GM19463 (cell line): ENCODE results near the gene PAIP1.
"Not testable (repeated sequence)": the region's sequence is repeated elsewhere in the genome, so short reads cannot be mapped to it uniquely, and the experiment has no call there.

Experiments
- ATAC-seq: cut with Tn5 transposase; IDR thresholded peaks from one replicate; pipeline ENCODE4 v1.9.1; 2021; ENCODE audit warnings: mild to moderate bottlenecking, moderate library complexity; ENCODE audit not compliant: unreplicated experiment

Gene PAIP1, protein sequence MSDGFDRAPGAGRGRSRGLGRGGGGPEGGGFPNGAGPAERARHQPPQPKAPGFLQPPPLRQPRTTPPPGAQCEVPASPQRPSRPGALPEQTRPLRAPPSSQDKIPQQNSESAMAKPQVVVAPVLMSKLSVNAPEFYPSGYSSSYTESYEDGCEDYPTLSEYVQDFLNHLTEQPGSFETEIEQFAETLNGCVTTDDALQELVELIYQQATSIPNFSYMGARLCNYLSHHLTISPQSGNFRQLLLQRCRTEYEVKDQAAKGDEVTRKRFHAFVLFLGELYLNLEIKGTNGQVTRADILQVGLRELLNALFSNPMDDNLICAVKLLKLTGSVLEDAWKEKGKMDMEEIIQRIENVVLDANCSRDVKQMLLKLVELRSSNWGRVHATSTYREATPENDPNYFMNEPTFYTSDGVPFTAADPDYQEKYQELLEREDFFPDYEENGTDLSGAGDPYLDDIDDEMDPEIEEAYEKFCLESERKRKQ

DNA sequence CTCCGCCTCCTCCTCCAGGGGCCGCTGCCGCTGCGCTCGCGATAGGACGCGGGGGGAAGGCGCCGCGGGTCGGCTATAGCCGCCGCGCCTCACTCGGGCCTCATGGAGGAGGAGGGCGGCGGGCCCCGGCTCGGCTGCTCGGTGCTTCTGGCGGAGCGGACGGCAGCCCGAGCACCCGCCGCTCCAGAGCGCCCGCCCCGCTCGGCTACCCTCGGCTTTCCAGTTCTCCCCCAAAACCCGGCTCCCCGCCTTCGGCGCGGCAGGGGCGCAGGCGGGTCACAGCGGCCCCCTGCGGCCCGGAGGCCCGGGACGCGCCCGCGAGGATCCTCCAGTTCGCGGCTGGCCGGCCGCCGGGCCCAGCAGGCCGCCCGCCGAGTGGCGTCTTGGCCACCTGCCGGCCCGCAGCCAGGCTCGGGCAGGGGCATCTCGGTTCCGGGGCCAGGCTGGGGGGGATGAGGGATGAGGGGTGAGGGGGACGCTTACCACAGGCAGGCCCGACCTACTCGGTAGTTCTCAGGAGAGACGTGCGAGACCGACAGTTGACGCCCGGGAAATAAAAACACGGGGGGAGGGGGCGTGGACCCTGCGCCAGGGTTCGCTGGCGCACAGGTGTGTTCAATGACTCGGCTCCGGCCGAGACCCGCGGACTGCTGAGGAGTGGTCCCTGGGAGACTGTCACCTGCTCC, at the start of gene PAIP1:
Gene PAIP1, minus strand, starts transcription at position 221 of the 686 bp plus-strand sequence. CDS start 231 bp downstream, outside the sequence.
- peak; percentile 72 for ATAC-seq

DNA sequence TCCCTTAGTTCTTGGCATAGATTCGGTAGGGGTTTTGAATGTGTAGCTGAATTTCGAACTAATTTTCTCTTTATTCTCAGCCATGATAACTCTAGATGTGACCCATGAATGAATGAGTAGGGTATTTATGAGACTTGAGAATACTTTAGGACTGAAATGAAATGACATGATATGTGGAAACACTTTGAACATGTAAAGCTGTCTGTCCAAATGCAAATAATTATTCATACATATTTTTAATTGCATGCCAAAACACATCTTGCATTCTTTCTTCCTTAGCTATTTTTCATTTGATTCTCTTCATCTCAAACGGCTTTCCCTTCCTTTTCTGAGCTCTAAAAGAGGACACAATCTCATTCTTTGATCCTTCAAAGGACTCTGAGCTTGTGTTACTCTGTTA, 49.5 kb upstream of the PAIP1 start:
- ATAC-seq, result no peak

DNA sequence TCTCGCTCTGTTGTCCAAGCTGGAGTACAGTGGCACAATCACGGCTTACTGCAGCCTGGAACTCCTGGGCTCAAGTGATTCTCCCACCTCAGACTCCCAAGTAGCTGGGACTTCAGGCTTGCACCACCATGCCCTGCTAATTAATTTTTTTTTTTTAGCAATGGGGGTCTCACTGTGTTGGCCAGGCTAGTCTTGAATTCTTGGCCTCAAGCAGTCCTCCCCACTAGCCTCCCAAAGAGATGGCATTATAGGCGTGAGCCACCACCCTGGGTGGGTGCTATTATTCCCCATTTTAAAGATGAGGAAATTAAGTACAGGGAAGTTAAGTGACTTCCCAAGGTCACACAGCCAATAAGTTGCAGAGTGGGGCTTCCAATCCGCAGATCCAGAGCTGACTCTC, 47.8 kb upstream of the PAIP1 start:
- ATAC-seq, result no peak

DNA sequence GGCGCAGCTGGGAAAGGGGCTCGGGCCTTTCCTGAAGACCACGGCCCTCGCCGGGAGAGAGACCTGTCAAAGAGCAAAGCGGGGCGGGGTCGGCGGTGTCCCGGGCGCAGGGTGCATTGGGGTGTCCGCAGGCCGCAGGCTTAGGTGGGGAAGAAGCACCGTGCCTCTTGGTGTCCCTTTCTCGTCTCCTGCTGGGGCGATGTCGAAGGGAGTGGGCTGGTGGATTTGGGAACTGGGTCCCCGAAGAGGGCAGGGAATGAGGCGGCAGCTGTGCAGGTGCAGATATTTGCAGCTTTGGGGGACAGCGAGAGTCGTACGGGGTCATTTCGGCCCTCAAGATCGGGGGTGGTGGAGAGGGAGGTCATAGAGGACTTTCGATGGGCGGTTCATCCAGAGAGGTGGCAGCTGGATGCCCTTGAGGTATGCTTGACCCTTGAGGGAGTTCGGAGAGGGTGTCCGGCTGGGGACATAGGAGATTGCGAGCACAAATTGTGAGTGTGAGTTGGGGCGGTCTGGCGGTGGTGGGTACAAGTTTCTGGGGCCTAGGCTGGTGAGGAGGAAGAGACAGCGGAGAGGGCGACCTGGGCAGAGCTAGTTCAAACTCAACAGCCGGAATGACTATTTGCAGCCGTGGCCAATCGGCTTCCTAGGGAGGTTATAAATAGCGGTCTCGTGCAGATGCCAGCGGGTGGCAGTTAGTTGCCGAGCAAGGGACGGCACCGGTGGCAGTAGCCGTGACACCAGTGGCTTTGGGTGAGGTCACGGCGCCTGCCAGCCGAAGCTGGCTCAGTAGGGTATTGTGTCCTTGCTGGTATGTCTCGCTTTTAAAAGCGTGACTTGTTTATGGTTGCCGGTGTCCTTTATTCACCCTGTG, 46.7 kb upstream of the PAIP1 start:
- peak; percentile 50 for ATAC-seq

DNA sequence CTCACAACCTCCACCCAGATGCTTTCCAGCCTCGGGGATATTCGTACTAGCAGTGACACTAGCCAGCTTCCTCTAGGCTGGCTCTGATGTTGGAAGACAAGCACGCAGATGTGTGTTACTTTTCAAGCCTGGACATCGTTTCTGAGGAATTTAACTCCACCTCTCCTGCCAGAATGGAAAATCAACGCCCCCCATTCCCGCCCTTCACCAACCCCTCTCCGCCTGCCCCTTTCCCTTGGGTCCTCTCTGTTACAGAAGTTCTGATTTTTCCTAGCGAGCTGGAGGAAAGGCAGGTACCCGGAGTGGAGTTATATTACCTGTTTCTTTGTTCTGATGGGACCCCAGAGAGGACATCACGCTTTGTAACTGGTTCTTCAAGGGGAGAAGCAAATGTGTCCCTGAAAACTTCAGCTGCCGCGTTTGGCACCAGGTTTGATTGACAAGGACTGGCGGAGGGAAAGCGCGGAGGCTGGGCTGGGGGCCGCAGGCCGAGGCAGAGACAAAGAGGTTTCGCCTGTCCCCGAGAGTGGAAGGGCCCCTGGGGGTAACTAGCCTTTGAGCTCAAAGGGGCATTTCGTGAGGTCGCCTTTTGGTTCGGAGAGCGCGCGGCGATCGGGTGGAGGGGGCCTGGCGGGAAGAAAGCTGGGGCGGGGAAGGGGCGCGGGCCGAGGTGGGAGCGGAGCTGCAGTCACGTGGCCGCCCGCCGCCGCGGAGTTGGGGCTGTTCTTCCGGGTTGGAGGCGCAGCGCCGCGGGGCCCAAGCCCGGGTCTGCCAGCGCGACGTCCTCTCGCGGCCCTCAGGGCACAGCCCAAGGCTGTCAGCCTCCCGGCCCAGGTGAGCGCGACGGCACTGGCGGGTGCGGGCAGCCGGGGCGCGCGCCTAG, 45.8 kb upstream of the PAIP1 start, which contains the start of gene NNT:
Gene NNT, plus strand, starts transcription at position 720 of the 883 bp plus-strand sequence. CDS start 6,016 bp downstream, outside the sequence.
- ATAC-seq, result peak; percentile 65

DNA sequence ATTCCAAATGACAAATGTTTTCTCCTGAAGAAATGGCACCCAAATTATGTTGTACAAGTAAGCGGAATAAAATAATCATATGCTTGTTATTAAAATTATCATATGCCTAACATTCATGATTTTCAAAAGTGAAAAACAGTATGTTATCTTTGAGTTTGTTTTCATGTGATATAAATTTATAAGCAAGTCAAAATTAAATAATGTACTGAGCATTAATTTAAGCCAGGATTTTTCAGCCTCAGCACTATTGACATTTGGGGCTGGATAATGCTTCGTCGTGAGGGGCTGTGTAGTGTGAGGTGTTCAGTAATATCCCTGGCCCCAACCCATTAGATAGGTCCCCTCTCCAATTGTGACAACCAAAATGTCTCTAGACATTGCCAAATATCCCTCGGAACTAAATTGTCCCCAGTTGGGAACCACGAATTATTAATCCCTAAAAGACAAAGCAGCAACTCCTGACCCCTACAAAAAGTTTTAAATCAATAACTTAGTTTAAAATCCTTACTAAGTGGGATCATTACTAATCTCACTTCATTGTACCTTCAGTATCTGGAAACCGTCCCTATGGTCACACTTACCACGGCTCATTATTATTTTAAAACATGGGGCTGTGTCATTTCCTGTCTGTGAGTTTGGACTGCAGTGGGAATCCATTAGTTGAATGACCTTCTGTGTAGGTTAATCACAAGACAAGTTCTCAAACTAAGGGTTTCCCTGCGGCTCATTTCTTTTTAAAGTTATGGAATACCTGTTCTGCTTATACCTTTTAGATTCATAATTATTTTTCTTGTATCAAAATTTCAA, 44.8 kb upstream of the PAIP1 start:
- peak; percentile 26 for ATAC-seq

DNA sequence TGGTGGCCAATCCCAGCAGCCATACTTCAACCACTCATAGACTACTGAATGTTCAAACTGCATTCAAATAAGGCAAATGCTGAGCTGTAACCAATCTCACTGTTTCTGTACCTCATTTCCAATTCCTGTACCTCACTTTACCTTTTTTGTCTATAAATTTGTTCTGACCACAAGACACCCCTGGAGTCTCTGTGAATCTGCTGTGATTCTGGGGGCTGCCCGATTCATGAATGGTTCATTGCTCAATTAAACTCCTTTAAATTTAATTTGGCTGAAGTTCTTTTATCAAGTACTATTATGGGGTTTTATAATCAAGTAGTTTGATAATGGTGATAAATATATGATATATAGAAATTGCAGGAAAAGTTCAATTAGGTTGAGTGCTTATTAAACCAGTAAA, 42.0 kb upstream of the PAIP1 start:
- ATAC-seq, result not testable (repeated sequence)

DNA sequence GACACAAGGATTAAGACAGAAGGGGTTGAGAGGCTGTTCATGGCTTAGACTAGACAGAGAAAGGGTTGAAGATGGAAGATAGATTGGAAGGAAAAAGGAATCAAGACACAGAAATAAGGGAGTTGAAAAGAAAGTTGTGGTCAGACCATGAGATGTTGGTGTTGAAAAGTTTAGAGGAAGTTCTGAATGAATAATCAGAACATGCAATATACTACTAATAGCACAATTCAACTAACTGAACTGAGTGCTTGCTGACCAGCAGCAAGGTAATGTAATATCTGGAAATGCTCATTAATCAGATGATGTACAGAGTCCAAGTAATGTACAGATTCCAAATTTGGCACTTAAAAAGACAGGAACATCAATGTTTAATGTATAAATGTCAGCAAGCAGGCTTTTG, 35.5 kb upstream of the PAIP1 start:
- ATAC-seq, result no peak

DNA sequence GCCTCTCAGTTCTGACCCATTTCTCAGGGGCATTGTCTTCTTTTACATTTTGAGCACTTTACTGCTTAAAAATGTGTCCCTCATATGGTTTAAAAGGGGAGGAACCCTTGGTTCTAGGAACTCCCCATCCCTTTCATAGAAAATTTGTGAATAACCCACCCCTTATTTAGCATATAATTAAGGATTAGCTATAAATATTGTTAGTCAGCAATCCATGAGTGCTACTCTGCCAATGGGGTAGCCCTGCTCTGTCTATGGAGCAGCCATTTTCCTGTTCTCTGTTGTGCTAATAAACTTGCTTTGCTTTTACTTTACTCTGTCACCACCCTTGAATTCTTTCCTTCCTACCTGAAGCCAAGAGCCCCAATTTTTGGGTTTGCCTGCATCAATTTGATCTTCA, 33.8 kb upstream of the PAIP1 start:
- ATAC-seq, result no peak

DNA sequence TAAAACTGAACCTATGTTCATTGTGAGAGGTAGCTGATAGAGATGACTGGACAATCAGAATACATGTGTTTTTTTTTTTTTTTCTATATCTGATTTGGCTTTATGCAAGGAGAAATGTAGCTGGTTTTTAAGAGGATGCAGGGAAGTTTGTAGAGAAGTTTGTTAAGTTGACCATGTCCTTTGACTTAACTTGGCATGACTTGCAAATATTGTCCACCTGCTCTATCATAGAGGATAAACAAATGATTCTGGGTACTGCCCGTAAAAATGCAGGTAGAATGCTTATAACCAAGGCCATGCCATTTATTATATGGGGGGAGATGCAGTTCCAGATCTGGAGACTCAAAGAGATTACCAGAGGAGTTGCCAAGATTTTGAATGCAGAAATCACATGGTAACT, 32.4 kb upstream of the PAIP1 start:
- no peak for ATAC-seq

DNA sequence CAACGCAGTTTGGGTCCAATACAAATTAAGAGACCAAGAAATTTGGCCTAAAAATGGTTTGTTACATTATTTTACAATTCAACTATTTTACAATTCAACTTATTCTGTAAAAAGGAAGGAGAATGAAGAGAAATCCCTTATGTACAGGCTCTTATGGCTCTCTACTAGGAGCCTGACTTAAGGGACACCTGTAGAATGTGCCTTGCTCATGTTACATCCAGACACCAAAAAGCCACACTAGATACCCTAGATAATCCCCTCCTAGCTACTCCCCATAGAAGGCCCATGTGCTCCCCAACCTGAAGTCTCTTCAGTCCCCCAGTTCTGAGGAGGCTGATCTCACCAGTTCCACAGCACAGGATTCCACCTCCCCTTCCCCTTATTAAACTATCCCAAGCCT, 32.0 kb upstream of the PAIP1 start:
- ATAC-seq, result no peak

DNA sequence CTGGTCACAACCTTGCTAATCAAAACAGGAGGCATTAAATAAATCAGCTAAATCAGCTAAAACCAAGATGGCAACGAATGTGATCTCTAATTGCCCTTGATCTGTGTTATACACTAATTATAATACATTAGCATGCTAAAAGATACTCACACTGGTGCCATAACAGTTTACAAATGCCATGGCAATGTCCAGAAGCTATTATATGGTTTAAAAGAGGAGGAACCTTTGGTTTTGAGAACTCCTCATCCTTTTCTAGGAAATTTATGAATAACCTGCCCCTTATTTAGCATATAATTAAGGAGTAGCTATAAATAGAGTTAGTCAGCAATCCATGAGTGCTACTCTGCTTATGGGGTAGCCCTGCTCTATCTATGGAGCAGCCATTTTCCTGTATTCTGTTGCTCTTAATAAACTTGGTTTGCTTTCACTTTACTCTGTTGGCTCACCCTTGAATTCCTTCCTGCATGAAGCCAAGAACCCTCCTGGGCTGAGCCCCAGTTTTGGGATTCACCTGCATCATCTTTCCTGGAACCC, 27.4 kb upstream of the PAIP1 start:
- no peak for ATAC-seq

DNA sequence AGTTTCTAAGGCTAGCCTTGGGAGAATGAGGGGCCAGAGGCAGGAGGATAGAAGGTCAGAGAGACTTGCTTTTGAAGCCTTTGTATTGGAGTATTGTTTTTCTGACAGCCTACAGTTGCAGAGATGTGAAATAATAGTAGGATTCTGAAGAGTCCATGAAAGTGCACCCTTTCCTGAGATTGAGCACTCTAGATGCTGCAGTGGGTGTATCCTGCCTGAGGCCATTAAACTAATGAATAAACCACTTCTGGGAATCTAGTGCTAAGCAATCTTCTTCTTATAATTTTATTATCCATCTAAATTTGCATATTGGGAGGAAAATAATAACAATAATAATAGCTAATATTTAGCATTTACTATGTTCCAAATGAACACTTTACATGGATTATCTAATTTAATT, 26.8 kb upstream of the PAIP1 start:
- no peak for ATAC-seq

DNA sequence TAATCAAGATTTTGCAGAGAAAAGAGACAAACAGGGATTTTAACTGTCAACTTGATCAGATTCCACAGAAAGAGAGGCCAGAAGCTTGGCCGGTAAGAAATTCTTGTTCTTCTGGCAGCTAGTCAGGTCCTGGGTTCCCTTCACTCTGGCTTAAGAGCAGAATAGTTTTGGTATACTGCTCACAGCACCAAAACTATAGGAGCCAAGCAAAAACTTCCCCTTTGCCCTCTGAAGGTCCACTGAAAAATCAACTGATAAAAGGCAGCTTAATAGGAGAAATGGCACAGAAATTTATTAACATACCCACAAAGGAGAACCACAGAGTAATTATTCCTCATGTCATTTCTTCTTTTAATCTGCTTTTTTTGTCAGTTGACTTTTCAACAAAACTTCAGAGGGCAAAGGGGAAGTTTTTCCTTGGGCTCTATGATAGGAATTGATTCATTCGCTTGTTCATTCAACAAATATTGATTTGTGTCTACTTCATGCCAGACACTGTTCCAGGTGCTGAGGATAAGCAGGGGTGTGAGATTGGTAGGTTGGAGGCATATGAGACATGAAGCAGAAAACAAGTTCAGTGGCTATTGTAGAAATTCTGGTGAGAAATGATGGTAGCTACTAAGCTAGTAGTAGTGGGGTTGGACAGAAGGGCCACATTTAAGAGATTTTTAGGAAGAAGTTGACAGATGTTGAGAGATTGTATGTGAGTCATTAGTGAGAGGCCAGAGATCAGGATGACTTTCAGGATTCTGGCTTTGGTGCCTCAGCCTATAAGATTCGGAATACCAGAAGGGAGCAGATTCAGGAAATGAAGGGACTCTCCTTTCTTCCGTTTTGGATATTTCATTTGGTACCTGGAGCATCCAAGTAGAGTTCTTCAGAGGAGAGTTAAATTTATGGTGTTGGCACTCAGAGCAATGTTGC, 25.5 kb upstream of the PAIP1 start:
- ATAC-seq, result no peak

DNA sequence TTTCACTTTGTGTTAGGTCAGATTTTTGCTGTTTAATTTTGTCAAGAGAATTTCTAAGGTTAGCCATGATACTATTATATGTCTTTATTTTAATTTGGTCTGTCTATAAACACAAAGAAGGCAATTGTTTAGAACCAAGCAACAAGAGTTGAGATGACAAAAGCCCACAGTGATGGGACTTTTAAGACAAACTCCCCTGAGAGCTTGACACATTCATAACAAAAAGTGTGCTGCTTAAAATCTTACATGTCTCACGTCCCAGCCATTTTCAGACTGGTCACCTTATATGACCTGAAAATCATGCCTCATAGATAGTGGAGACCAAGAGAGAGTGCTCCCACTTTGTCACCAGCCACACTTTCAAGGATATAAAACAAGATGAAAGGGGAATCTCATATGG, 24.5 kb upstream of the PAIP1 start:
- ATAC-seq, result no peak

DNA sequence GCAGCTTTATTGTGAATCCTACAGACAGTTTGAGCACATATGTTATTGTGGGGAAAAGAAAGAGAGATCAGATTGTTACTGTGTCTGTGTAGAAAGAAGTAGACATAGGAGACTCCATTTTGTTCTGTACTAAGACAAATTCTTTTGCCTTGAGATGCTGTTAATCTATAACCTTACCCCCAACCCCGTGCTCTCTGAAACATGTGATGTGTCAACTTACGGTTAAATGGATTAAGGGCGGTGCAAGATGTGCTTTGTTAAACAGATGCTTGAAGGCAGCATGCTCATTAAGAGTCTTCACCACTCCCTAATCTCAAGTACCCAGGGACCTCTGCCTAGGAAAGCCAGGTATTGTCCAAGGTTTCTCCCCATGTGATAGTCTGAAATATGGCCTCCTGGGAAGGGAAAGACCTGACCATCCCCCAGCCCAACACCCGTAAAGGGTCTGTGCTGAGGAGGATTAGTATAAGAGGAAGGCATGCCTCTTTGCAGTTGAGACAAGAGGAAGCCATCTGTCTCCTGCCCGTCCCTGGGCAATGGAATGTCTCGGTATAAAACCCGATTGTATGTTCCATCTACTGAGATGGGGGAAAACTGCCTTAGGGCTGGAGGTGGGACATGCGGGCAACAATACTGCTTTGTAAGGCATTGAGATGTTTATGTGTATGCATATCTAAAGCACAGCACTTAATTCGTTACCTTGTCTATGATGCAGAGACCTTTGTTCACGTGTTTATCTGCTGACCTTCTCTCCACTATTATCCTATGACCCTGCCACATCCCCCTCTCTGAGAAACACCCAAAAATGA, 23.7 kb upstream of the PAIP1 start:
- ATAC-seq, result not testable (repeated sequence)

DNA sequence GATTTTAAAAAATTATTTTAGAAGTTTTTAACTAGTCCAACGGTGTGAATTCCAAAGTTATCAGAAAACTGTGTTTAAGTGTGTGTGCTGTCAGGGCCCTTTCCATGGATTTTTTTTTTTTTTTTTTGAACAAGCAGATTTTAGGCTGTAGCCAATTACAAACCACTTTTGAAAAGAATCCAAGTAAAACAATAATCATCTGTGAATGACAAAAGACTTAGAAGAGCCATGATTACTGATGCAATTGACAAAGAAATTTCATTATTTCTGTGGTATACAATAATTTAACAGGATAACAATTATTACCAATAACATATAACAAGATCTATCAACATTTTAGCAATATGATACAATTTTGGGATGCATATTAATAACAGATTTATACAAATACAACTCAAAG, 16.2 kb upstream of the PAIP1 start:
- no peak for ATAC-seq
